ENCODE data around the gene TELO2.

TELO2 gene

DNA sequence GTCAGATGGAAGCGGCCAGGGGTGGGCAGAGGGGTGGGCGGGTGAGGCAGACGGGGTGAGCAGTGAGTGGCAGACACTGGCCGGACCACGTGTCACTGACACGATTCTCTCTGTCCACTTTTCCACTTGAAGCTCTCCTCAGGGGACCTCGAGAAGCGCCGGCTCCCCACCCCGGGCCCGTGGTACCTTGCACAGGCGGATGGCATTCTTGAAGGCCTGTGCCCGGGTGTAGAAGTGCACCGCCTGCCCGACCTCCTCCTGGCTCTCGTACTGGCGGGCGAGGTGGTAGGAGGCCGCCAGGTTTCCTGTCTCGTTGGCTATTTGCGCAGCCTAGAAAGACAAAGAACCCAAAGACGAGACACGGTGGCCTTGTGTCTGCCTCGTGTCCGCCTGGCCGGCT lies 31.2 kb downstream of the TELO2 start:
- no peak for DNase-seq

DNA sequence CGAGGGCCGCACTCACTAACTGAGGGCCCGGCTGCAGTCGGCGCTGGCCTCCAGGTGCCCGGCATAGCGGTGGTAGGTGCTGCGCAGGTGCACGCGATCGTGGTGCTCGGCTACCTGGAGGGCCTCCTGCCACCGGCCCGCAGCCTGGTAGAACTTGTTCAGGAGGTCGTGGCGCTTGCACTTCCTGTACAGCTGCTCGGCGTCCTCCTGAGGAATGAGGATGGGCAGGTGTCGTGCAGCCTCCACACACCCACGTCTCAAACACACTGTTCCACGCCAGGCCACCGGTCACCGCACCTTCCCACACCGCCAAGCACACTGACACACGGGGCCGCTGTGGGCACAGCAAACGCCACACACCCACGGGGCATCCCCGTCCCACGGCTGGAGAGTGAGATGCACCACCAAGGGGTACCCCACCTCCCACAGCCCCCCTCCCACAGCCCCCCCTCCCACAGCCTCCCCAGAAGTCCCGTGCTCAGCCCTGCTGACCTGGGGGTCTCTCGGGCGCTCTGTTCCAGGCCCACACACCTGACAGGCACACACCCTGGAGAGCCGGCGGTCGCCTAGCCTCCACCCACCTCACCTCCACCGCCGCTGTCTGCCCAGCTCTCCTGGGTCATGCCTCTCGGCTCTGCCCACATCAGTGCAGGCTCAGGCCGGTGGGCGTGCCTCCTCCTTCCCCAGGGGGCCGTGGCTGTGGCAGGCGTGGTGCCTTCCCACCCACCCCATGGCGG lies 32.9 kb downstream of the TELO2 start:
- DNase-seq = no peak

DNA sequence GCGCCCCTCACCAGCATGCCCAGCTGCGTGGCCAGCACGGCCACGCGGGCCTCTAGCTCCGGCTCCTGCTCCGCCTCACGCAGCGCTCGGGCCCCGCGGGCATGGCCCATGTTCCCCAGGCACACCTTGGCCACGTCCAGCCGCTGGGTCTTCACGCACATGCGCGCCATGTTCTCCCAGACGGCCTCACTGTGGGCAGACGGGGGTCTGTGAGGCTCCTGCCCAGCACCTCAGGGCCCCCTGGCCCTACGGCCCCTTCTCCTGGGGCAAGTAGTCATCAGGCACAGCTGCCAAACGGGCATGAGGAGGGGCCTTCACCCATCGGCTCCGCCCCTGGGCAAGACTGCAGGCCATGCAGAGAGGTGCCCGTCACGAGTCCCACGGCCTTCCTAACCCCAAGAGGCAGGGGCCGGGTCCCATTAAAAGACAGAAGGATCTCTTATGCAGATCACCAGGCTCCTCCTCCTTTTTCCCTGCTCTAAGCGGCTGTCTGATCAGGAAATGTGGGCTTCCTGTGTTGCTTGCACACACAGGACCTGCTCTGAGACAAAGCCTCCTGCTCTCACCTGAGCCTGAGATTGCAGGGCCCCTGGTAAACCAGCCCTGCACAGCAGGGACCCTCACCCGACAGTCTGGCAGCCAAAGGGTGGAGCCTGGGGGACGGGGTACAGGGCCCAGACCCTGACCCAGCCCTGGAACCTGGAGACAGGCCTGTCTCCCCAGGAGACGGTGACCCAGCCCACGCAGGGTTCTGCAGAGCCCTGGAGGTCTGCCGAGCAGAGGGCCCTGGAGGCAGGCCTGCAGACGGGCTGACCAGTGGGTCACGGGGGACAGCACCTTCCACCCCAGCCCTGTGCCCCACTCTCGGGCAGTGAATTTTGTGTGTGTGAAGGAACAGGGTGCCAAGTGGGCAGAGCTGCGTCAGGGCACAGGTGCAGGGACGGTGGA lies 33.7 kb downstream of the TELO2 start:
- no peak for DNase-seq

DNA sequence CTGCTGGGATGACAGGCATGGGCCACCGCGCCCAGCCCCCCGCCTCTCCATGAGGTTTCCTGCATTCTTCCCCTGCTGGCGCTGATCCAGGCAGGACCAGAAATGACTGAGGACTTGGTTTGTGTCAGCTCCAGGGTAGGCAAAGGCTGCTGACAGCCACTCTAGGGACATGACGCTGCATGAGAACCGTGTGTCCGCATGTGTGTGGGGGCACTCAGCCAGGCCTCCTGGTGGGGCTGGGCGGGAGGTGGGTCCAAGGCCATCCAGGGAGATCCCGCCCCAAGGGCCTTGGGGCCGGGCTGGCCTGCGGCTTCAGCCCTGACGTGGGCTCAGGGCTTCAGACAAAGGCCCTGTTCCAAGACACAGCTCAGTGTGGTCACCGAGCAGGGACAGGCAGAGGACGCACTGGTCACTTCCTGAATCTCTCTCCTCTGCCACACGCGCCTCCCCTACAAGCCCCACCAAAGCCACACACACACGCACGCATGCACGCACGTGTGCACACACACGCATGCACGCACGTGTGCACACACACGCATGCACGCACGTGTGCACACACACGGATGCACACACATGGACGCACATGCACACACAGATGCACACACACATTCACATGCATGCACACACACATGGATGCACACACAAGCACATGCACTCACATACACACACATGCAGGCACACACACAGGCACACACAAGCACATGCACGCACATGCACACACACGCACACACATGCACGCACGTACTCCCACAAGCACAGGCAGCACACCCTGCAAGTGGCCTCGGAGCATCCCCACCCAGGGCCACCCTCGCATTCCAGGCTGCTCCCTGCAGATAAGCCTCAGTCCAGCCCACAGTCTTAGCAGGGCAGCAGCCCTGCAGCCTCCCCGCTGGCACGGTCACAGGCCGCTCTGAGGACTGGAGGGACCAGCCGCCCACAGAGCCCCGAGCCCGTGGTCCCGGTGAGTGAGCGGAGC lies 35.0 kb downstream of the TELO2 start:
- DNase-seq = no peak

DNA sequence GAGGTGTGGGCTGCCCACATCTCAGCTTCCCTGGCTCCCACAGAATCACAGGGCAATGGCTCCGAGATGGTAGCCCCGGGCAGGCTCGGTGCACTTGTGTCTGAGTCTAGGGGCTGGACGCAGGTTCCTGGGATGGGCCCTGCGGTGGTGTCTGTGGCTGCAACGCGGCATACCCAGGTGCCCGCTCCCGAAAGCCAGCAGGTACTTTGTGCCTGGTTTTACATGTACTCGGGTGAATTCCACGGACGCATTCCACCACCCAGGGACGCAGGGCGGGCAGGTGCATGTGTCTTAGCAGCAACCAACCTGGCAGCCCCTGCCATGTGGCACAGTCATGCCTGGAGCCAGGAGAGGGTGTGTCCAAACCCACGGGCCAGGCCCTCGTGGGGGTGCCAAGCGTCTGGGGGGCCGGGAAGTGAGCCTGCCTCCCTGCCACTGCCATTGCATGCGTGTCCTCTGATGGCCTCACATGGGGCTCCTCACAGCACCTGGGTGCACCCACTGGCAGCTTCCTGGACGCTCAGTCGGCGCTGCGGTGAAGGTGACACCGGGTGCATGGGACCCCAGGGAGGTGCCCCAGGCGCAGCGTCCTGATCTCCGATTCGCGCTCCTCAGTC lies 35.9 kb downstream of the TELO2 start:
- DNase-seq = no peak

DNA sequence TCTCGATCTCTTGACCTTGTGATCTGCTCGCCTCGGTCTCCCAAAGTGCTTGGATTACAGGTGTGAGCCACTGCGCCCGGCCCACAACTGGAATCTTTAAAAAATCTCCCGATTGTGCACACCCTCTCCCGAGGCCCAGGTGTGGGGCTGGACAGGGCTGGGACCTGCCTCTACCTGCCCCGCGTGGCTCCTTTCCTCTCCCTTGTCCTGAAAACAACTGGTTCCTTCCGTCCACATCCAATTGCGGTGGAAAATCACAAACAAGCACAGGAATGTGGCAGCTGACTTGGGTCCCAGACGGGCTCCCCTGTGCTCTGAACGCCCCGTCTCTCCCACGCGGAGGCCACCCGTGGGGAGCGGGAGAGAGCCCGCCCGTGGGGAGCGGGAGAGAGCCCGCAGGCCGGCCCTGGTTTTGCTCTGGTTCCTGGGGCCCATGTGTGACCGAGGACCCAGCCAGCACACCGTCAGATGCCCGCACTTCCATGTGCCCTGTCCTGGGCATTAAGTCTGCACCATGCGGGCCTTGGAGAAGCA lies 37.3 kb downstream of the TELO2 start:
- no peak for DNase-seq

DNA sequence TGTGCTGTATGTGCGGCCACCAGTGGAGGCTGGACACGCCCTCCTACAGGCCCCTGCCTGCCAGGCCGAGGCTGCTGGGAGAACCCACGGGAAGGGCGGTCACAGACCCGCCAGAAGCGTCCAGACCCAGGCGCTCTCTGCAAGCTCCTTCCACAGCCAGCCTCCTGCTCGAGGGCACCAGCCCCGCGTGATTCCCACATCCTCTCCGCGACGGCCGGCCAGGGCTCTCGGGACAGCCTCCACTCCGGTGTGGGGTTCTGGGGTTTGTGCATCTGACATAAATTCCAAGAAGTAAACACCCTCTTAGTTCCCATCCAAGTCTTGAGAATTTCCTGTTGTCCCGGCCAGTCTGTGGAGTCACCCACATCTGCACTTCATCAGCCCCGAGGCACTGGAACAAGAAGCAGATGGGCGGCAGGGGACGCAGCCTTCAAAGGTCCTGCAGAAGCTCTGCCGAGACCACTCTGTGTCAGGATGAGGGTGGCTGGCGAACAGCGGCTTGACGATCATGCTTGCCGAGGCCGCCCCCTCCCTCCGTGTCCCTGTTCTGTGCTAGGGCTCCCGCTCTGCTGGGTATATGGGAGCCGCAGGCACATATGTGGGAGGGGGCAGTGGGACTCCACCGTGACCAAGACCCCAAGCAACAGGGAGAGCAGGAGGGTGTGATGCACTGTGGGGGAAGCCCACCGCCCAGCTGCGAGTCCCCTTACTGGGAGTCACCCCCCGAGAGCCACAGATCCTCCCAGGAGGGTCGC lies 37.9 kb downstream of the TELO2 start:
- DNase-seq = no peak

DNA sequence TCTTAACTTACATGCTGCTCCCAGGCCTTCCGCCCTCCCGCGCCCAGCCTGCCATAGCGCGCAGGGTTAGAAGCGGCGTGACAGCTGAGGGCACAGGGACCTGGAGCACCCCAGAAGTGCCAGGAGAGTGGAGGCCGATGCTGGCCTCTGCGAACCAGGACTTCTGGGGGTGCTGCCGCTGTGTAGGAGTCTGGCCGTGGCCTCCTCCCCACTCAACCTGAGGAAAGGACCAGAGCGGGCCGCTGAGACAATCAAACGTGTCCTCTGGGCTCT lies 38.4 kb downstream of the TELO2 start:
- DNase-seq = no peak

DNA sequence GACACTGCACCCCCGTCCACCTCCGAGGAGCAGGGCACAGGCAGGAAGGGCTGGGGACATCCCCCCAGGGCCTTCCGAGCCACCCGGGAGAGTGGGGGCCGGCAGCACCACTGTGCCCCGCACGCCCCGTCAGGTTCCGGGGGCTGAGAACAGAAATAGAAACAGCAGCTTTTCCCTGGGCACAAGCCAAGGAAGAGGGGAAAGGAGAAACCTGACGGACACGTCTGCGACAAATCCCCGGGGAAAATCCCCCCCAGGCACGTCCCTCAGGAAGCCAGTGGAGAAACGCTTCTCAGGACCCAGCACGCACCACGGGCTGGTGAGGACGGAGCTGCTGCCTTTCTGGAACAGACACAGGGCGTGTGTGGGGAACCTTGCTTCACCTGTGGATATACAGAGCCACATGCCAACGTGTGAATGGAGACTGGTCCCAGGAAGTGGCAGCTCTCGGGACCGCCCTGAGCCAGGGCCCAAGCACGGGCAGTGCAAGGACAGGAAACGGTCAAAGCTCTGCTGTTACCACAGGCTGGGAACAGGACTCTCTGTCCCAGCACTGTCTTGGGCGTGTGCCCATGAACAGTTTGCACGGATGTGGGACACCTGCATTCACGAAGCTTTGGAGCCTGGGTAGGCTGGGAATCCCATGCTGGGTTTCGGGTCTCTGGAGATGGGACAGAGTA lies 39.1 kb downstream of the TELO2 start:
- no peak for DNase-seq

DNA sequence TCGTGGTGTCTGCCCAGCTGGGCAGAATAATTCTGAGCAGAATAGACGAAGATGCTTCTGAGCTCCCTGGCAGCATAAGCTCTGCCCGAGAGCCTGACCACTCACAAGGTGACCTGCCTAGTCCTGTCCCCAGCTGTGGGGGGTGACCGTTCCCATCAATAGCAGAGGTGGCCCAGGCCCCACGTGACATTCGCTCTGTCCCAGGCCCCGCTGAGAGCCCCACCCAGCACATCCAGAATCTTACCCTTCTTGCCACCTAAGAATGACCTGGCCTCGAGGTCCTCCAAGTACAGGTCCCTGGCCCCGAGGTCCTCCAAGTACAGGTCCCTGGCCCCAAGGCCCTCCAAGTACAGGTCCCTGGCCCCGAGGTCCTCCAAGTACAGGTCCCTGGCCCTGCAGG lies 39.6 kb downstream of the TELO2 start:
- no peak for DNase-seq

DNA sequence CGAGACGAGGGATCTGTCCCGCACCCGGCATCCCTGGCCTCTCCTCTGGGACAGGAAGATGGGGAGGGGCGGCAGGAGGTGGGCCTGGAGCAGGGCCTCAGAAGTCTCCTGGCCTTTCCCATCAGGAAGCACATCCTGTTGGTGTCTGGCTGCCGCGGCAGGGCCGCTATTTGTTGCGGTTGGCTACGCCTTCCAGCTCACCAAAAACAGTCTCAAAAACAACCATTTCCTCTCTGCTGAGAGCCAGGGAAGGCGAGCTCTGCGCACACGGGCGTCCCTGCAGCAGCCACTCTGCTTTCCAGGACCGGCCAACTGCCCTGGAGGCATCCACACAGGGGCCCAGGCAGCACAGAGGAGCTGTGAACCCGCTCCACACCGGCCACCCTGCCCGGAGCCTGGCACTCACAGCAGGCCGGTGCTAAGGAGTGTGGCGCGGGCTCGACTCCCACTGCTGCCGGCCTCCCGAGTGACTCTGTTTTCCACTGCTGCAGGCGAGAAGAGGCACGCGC lies 40.3 kb downstream of the TELO2 start, which contains the start of gene TMEM204:
TMEM204 (plus strand) TSS at position 224 of the 509 bp plus-strand sequence. CDS start 610 bp downstream, outside the sequence.
- DNase-seq = no peak

DNA sequence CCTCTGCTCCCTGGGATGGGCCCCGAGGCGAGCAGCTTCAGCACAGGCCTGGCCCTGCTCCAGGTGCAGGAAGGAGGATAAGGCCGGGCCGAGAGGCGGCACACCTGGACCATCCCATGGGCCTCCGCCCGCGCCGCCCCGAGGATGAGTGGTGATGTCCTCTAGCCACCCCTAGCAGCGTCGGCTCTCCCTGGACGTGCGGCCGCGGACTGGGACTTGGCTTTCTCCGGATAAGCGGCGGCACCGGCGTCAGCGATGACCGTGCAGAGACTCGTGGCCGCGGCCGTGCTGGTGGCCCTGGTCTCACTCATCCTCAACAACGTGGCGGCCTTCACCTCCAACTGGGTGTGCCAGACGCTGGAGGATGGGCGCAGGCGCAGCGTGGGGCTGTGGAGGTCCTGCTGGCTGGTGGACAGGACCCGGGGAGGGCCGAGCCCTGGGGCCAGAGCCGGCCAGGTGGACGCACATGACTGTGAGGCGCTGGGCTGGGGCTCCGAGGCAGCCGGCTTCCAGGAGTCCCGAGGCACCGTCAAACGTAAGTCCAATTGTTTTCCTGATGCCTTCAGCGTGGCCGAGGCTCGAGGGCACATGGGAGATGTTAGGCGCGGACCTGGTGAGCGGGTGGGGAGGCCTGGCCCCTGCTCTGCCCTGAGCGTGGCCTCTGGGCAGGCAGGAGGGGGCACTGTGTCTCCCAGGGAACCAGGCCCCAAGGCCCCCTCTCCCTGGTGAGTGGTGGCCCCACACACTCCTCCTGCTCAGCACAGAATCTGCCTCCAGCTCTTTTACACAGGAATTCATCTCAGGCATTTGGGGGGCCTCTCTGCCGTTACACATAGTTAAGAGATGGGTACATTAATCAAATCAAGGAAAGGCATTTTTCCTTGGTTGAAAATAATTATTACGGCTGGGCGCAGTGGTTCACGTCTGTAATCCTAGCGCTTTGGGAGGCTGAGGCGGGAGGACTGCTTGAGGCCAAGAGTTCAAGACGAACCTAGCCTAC lies 41.2 kb downstream of the TELO2 start:
- DNase-seq = no peak

DNA sequence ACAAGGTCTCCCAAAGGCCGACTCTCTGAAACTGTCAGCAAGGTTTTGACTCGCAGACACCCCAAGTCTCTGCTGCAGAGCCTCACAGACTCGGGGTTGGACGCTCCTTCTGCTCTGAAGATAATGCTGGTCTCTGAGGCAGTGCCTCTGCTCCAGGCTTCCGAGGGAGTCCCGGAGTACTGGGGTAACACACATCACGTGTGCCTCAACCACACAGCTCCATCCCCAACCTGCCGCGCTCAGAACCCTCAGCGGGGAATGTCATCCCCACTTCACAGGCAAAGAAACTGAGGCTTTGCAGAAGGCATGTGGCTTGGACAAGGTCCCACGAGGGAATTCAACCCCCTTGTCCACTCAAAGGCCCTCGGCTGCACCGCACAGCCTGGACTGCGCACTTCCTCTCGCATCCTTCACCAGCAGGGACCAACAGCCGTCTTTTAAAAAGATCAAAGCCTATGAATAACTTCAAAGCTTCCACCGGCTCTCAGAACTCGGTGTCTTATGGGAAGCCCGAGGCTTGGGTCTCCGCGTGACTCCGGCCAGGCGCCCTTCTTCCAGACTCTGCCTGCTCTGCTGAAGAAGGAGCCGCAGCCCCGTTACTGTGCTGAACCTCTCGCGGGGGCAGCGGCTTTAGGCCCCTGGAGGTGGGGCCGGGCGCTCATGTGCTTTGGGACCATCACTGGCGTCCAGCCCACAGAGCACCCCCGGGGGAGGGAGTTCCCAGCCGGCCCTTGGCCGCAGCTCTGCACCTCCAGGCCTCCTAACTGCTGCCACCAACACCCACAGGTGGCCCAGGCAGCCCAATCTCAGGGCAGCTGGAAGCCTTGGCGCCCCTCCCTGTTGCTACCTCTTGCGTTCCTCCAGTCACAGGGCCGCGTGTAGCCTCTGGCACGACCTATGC lies 42.5 kb downstream of the TELO2 start:
- DNase-seq = no peak

DNA sequence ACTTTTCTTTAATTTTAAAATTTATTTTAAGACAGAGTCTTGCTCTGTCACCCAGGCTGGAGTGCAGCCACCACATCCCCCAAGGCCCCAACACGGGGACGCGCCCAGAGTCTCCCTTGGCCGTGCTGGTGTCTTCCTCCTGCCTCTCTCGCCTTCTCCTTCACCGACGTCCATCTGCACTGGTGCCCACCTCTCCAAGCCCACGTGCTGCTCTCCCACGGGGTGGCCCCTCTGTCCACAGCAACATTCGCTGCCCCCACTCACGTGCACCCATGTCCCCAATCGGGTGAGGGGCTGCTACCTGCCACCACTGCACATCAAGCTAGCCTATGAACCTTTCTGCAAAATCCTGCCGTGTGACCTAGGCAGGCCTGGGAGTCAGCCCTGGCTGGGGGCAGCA lies 43.4 kb downstream of the TELO2 start:
- no peak for DNase-seq

DNA sequence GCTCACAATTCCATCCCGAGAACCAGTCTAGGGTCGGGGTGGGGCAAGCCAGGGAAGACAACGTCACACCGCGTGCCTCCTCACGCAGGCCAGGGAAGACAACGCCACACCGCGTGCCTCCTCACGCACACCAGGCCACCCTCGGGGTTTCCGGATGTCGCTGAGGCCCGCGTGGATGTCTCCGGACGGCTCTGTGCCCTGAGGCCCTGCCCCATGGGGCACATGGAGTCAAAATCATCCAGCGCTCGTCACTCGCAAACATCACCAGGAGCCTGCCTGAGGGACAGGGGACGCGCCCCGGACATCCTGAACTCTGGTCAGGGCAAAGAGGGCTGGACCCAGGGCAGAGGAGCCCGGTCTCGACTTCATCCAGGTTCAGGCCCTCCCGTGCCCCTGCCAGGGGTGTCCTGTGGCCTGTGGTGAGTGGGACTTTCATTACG lies 44.0 kb downstream of the TELO2 start:
- DNase-seq = no peak

DNA sequence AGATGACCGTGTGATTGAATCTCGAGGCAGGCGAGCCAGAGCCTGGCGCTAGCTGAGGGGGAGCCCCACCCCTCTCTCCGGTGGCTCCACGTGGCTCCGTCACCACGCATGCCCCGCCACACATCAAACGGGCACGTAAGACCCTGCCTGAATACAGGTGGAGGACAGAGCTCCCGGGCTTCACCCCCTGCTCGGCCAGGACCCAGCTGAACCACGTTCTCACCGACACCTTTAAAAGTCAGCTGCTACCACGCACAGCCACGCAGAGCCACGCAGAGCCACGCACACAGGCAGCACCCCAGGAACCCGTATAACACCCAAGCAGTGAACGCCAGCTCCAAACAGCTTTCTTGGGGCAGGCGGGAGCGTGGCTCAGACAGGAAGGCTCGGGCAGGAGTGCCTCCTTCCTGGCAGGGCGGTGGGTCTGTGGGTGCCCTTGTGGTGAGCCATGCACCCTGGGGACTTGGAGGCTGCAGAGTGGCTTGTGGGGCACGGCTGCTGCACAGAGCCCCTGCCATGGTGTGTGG lies 44.7 kb downstream of the TELO2 start:
- DNase-seq = no peak

DNA sequence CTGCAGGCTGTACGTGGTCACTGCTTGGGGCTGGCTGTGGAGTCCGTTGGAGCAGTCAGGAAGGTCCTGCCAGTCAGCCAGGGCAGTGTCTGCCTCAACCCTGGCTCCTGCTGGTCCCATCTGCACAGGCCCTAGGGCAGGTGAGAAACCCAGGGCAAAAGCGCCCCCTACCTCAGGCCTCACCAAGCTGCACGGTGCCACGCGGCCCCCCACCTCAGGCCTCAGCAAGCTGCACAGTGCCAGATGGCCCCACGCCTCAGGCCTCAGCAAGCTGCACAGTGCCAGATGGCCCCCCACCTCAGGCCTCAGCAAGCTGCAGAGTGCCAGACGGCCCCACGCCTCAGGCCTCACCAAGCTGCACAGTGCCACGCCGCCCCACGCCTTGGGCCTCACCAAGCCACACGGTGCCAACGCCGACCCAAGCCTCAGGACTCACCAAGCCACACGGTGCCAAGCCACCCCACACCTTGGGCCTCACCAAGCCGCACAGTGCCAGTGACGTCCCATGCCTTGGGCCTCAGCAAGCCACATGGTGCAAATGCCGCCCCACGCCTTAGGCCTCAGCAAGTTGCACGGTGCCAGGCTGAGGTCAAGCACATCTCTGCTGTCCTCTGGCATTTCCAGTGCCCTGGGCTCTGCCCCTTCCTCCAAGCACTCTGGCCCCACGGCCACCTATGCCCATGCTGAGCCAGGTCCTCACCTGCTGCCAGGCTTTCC lies 45.8 kb downstream of the TELO2 start:
- DNase-seq = peak; percentile 89
